Right cardiac atrium (tissue), 5 donors: ENCODE data around the gene EMD. TPM values are rescaled to one million over a fixed set of nuclear protein-coding genes. Genes with fewer than 3 reads are reported as not detected.
A peak's percentile ranks its signal among the peaks of the same experiment; 100 is the strongest.
"Not testable (repeated sequence)": the region's sequence is repeated elsewhere in the genome, so short reads cannot be mapped to it uniquely, and the experiment has no call there.

Source experiments
- ATAC-seq, 2 donors: fragments of 200-7000 bp; cut with Tn5 transposase; one replicate each; pipeline versions ENCODE4 v1.8.0 to v1.9.1; 2020; ENCODE audit warnings: moderate library complexity in 2 of 2, mild to moderate bottlenecking in 1 of 2
- DNase-seq, 3 donors: peaks; one replicate each; pipeline ENCODE4 v3.0.0-alpha.2; 2020
- H3K27ac ChIP-seq: one replicate; pipeline ENCODE4 v1.5.1; 2013; ENCODE audit warnings: mild to moderate bottlenecking, low read length, control low read depth, moderate library complexity
- H3K27me3 ChIP-seq: one replicate; pipeline ENCODE4 v1.6.1; 2013; ENCODE audit not compliant: control insufficient read depth, insufficient read depth
- H3K4me1 ChIP-seq: one replicate; pipeline ENCODE4 v1.6.1; 2013; ENCODE audit warnings: low read length; ENCODE audit not compliant: control insufficient read depth, insufficient read depth
- H3K4me3 ChIP-seq: one replicate; pipeline ENCODE4 v1.5.1; 2013; ENCODE audit warnings: low read length, control low read depth
- H3K9me3 ChIP-seq: one replicate; pipeline ENCODE4 v1.6.1; 2013; ENCODE audit warnings: low read length; ENCODE audit not compliant: control insufficient read depth
- WGBS: extraction: QIAGEN DNeasy Blood & Tissue Kit; methylation state at CpG from one replicate; pipeline ENCODE4 v1.1.7; 2013; 5-methylcytosine and 5-hydroxymethylcytosine counted together
- intact Hi-C, 4 donors: fragments of 100-400 bp; cut with DNase I; formaldehyde crosslinking; loops; one replicate each; pipeline versions ENCODE4 v1.11.0 to v1.14.0; 2022 to 2023
- polyA plus RNA-seq: library from polyadenylated mRNA; stranded (reverse); fragments of 200-250 nt; gene quantifications from one replicate; pipeline ENCODE4 v1.2.3, GENCODE V29; 2013
- total RNA-seq, 4 donors: library from RNA; stranded (reverse); fragmentation: NEBNext Ultra II Directional; extraction: Animal tissue kit (Norgen Biotek cat#: 25700); gene quantifications; one replicate each; pipeline ENCODE4 v1.2.1, GENCODE V29; 2021
- donor health status: healthy with polysubstance abuse.
- donor health status: DM: no; HTN: yes; CAD: no.
- donor health status: DM: no; HTN: no; CAD: no.
- donor health status: DM: no; HTN: yes; CAD: no; lungs with severe emphysema.
- donor health status: DM: yes; HTN: yes; CAD: no.

The EMD gene
- total and polyA plus RNA-seq, 5 donors, result 58.5 to 86.1 (median 60.6) TPM

GRCh38 chrX:154383359-154384283 is 4.5 kb downstream of the EMD start:
- no peaks in the 10 kb centered on the region for H3K27me3 ChIP-seq
- H3K4me3 ChIP-seq, result no peak overlapping the region
- intact Hi-C loops, result no loop called here
- no peak overlapping the region for H3K27ac ChIP-seq
- H3K9me3 ChIP-seq, result no peaks in the 10 kb centered on the region
- ATAC-seq (no peak), DNase-seq (peak in 2 of 3 donors; percentile 9 to 46)
- H3K4me1 ChIP-seq, result no peaks in the 10 kb centered on the region
- WGBS, result 47% methylated on average over 14 of the region's 14 CpGs

GRCh38 chrX:154384284-154384892 is 5.3 kb downstream of the EMD start:
- no peak overlapping the region for H3K4me3 ChIP-seq
- ATAC-seq, result no peak
- WGBS, result 45% methylated on average over 8 of the region's 8 CpGs
- H3K27me3 ChIP-seq, result no peaks in the 10 kb centered on the region
- intact Hi-C loops, result no loop called here
- DNase-seq, result peak in 2 of 3 donors; percentile 47 to 76
- H3K27ac ChIP-seq, result no peak overlapping the region
- no peaks in the 10 kb centered on the region for H3K9me3 ChIP-seq
- H3K4me1 ChIP-seq, result no peaks in the 10 kb centered on the region

GRCh38 chrX:154388094-154388493 is 9.0 kb downstream of the EMD start:
- WGBS, result no CpG with 5 or more reads among the region's 20 CpGs
- DNase-seq, H3K9me3 ChIP-seq, H3K27ac ChIP-seq, intact Hi-C loops, H3K27me3 ChIP-seq, H3K4me3 ChIP-seq, H3K4me1 ChIP-seq: not testable (repeated sequence)
- peak; percentile 6 to 13 for ATAC-seq

GRCh38 chrX:154388649-154389048 is 9.6 kb downstream of the EMD start:
- H3K4me3 ChIP-seq, H3K9me3 ChIP-seq, H3K4me1 ChIP-seq, DNase-seq, H3K27ac ChIP-seq, intact Hi-C loops, H3K27me3 ChIP-seq: not testable (repeated sequence)
- no CpG with 5 or more reads among the region's 16 CpGs for WGBS
- peak in 1 of 2 donors; percentile 2 for ATAC-seq

GRCh38 chrX:154389812-154390747 is 11.0 kb downstream of the EMD start:
- not testable (repeated sequence) for H3K4me3 ChIP-seq
- 4% methylated on average over 4 of the region's 121 CpGs for WGBS

DNA sequence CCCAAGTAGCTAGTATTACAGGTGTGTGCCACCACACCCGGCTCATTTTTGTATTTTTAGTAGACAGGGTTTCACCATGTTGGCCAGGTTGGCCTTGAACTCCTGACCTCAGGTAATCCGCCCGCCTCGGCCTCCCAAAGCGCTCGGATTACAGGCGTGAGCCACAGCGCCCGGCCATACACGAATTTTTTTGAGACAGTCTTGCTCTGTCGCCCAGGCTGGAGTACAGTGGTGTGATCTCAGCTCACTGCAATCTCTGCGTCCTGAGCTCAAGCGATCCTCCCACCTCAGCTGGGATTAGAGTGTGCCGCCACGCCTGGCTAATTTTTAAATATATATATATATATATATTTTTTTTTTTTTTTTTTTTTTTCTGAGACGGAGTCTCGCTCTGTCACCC is 17.3 kb downstream of the EMD start:
- intact Hi-C loops, H3K9me3 ChIP-seq, H3K4me3 ChIP-seq, H3K27ac ChIP-seq, DNase-seq, ATAC-seq, H3K4me1 ChIP-seq, H3K27me3 ChIP-seq: not testable (repeated sequence)
- WGBS, result 91% methylated on average over 15 of the region's 17 CpGs

More at GRCh38 chrX:154389812-154390747, 11.0 kb downstream of the EMD start:
- H3K4me1 ChIP-seq, H3K27me3 ChIP-seq, H3K9me3 ChIP-seq, DNase-seq, intact Hi-C loops: not testable (repeated sequence)
- H3K27ac ChIP-seq, result peak overlapping the region; percentile 58
- peak; percentile 89 to 92 for ATAC-seq

DNA sequence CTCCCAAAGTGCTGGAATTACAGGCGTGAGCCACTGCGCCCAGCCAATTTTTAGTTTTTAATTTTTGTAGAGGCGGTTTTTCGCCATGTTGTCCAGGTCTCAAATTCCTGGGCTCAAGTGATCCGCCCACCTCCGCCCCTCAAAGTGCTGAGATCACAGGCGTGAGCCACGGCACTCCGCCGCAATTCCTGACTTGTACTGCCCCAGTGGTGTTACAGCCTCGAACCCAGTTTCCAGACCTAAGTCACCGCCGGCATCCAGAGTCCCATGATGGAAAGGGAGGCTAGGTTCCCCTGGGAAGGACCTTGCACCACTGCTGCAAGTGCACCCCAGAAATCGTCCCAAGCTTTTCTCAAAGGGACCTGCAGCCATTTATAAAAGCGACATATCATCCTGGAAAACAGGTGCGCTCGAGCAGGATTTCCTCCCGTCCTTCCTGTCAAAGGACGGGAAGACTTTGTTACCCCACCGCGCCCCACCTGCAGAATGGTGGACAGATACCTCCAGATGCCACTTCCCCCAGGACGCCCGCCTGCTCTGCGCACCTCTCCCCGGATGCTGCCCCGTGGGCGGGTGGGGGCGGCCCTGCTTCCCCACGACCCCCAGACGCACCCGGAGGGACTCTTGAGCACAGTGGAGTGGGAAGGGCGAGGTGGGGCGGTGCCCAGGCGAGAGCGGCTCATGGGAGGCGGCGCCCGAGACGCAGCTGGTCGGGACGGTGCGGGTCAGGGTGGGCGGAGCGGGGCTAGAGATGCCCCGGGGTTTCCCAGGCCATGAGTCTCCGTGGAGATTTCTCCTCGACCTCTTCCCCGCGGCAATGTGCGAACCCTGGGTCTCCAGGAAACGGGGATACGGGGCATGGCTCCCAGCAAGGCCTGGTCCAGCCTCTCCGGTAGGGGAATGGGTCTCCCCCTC is 18.1 kb downstream of the EMD start:
- intact Hi-C loops, result no loop called here
- H3K4me3 ChIP-seq, result peak overlapping the region; percentile 42
- ATAC-seq (peak; percentile 91), DNase-seq (peak; percentile 86 to 93 (median 92))
- peaks cover 2% of the 10 kb centered on the region for H3K4me1 ChIP-seq
- H3K27ac ChIP-seq, result peak overlapping the region; percentile 98
- WGBS, result 4% methylated on average over 43 of the region's 53 CpGs
- H3K9me3 ChIP-seq, result no peaks in the 10 kb centered on the region
- H3K27me3 ChIP-seq, result no peaks in the 10 kb centered on the region

DNA sequence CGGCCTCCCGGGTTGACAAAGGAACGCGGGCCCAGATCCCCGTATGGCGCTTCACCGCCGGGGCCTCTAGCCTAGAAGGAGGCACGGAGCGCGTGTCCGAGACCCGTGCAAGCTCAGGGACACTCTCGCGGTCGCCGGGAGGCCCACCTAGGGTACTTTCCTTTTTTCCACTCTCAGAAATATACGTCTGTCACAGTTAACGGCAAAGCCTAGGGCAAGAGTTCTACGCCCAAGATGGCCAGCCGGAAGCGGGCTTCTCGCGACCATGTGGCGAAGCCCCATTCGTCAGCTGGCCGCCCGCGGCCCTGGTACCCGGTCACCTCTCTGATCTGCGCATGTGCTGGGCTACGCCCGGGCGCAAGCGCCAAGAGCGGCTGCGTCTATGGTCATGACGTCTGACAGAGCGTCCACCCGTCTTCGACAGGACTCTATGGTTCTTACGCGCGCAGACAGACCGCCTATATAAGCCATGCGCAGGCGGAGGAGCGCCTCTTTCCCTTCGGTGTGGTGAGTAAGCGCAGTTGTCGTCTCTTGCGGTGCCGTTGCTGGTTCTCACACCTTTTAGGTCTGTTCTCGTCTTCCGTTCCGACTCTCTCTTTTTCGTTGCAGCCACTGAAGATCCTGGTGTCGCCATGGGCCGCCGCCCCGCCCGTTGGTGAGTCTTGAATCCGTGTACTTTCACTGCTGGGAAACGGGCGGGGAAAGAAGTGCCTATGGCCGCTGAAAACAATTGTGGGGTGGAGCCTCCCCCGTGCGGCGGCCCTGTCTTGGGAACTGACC is 19.0 kb downstream of the EMD start, which contains the start of gene RPL10:
Gene RPL10, plus strand, starts transcription at position 490 of the 780 bp plus-strand sequence. Its CDS starts 143 bp downstream, at position 633.
- ATAC-seq (peak; percentile 91 to 93), DNase-seq (peak; percentile 95 to 98 (median 97))
- intact Hi-C loops, result no loop called here
- peaks cover 2% of the 10 kb centered on the region for H3K4me1 ChIP-seq
- H3K9me3 ChIP-seq, result no peaks in the 10 kb centered on the region
- no peaks in the 10 kb centered on the region for H3K27me3 ChIP-seq
- under 1% methylated on average over 69 of the region's 69 CpGs for WGBS
- peak within 1 kb of the TSS; percentile 99 for H3K4me3 ChIP-seq
- peak within 1 kb of the TSS; percentile 100 for H3K27ac ChIP-seq

- peak overlapping the region; percentile 100 for H3K27ac ChIP-seq
- peaks cover 2% of the 10 kb centered on the region for H3K4me1 ChIP-seq
- ATAC-seq (peak; percentile 49 to 61), DNase-seq (peak; percentile 86 to 94 (median 94))
- peak overlapping the region; percentile 99 for H3K4me3 ChIP-seq
- intact Hi-C loops, result no loop called here
- no peaks in the 10 kb centered on the region for H3K27me3 ChIP-seq
- WGBS, result 1% methylated on average over 49 of the region's 49 CpGs
- no peaks in the 10 kb centered on the region for H3K9me3 ChIP-seq
Measured at GRCh38 chrX:154398668-154399526, 19.8 kb downstream of the EMD start.
